HG03280 (cell line): ENCODE results near the gene EPHA2.

ENCODE experiments used
- ATAC-seq: cut with Tn5 transposase; IDR thresholded peaks from one replicate; pipeline ENCODE4 v1.9.1; 2021; ENCODE audit warnings: mild to moderate bottlenecking, moderate library complexity; ENCODE audit not compliant: unreplicated experiment

Gene EPHA2

GRCh38 chr1:16139473-16139962 lies 16.4 kb downstream of the EPHA2 start:
- ATAC-seq: no peak

- ATAC-seq: no peak
Observed at GRCh38 chr1:16138772-16139221, 17.1 kb downstream of the EPHA2 start.

DNA sequence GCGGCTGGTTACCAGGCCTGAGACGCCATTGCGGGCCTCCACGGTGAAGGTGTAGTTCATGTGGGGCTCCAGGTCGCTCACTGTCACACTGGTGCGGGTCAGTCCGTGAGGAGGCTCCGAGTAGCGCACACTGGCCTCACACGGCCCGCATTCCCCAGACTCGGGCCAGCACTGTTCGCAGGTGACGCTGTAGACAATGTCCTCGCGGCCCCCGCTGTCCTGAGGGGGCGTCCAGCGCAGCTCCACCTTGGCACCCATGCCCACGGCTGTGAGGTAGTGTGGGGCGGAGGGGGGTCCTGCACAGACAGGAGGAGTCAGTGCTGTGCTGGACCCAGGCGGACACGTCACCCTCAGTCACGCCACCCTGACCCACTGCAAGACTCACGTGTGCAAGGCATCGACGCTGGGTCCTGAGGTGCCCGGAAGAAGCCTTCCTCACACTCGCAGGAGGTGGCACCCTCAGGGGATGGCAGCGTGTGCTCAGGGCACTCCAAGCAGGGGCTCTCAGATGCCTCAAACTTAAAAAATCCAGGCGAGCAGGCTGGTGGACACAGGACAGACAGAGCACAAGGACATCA lies 17.9 kb downstream of the EPHA2 start:
- no peak for ATAC-seq

DNA sequence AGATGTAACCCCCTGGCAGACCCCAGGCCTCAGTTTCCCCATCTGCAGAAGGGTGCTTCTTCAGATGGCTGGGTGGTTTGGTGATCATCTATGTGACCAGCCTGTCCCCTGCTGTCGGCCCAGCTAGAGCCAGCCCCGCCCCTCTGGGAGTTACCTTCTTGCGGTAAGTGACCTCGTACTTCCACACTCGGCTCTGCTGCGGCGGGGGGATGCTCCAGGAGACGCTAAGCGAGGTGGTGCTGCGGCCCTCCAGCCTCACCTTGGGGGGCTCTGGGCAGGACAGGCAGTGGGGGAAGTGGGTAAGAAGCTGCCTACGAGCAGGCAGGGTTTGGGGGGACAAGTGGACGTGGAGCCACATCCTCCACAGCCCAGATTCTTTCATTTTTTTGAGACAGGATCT lies 20.4 kb downstream of the EPHA2 start:
- ATAC-seq: no peak

DNA sequence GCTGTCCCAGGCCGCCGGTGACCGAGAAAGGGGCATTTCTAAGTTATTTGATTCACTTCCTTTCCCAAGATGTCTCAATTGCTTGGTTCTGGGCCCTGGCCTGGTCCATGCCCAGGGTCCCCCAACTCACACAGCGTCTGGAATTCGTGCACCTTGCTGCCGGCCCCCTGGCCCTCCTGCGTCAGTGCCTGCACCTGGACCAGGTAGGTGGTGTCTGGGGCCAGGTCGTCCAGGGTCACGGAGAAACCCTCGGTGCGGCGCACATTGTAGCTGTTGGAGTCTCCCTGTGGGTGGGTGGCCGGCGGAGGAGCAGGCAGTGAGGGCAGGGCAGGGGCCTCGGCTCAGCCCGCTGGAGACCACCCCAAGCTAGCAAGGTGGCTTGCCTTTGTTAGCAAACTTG lies 21.0 kb downstream of the EPHA2 start:
- ATAC-seq: no peak

- ATAC-seq: no peak
Observed at GRCh38 chr1:16134066-16134801, 21.6 kb downstream of the EPHA2 start.

DNA sequence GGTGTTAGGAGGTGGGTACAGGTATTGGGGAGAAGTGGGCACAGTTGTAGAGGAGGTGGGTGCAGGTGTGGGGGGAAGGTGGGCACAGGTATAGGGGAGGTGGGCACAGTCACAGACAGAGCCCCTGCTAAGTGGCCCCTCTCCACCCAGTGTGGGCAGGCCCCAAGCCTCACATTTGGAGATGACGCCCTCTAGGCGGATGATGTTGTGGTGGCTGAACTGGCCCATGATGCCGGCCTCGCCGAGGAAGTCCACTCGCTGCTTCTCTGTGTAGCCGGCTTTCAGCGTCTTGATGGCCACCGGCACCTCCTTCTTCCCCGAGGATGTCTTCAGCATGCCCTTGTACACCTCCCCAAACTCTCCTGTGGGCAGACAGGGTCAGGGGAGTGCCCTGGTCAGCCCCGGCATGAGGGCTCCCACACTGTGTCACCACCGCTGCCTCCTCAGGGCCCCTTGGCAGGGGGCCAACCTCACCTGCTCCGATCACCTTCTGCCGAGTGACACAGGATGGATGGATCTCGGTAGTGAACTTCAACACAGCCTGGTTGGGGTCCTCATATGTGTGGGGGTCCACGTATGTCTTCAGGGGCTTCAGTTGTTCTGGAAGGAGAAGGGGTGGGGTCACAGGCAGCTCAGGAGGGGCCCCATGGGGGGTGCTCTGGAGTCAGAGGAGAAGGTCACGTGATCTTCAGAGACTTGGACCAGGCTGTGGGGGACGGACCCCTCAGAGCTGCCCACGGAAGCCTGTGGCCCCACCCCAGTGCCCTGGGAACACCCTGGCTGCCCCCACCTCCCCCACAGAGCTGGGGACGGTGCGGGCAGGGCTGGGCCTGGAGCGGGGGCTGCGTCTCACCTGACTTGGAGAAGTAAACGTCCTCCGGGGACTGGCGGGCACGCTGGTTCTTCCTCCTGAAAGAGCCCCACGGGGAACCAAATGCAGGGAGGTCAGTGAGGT lies 22.6 kb downstream of the EPHA2 start:
- no peak for ATAC-seq

GRCh38 chr1:16132325-16132785 lies 23.5 kb downstream of the EPHA2 start:
- no peak for ATAC-seq

DNA sequence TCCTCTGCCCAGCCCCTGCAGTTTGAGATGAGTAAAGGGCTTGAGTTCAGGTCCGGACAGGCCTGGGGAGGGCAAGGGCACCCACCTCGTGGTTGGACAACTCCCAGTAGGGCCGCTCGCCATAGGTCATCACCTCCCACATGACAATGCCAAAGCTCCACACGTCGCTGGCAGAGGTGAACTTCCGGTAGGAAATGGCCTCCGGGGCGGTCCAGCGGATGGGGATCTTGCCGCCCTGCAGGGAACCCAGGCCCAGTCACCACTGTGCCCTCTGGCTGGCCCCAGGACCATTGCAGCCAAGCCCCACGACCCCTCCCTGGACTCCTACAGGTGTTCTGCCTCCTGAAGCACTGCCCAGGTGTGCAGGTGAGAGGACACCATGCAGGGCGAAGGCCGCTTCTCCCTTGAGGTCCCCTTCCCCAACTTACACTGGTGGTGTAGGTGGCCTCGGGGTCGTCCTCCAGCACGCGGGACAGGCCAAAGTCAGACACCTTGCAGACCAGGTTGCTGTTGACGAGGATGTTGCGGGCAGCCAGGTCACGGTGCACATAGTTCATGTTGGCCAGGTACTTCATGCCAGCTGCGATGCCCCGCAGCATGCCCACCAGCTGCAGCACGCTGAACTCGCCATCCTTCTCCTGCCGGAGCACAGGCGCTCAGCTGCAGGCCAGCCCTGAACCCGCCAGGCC lies 24.1 kb downstream of the EPHA2 start:
- no peak for ATAC-seq

GRCh38 chr1:16130827-16131226 lies 25.0 kb downstream of the EPHA2 start:
- no peak for ATAC-seq

DNA sequence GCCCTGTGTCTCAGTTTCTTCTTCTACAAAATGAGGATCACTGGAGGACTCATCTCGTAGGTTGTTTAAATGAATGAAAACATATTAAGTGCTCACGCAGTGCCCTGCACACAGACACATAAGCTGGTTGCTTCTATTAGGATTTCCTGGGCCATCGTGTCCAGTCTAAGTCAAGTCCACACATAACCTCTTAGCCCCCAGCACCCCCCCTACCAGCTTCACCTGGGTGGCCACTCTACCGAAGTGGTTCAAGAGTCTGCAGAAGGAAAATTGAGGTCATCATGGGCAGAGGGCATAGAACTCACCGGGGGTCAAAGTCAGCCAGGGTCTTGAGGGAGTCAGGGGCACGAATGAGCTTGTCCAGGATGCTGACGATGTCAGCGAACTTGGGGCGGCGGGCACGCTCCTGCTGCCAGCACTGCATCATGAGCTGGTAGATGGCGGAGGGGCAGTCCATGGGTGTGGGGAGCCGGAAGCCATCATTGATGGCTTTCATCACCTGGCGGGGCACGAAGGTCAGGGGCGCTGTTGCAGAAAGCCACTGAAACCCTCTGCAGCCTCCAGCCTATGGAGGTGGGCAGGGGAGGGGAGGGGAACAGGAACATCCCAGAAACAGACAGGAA lies 25.8 kb downstream of the EPHA2 start:
- ATAC-seq: no peak

- no peak for ATAC-seq
Observed at GRCh38 chr1:16129316-16129715, 26.6 kb downstream of the EPHA2 start.

- ATAC-seq: no peak
Observed at GRCh38 chr1:16128338-16128741, 27.5 kb downstream of the EPHA2 start.

- ATAC-seq: no peak
Observed at GRCh38 chr1:16127676-16128337, 28.1 kb downstream of the EPHA2 start.

GRCh38 chr1:16126743-16127515 lies 28.9 kb downstream of the EPHA2 start:
- ATAC-seq: no peak

- ATAC-seq: no peak
Observed at GRCh38 chr1:16126160-16126559, 29.7 kb downstream of the EPHA2 start.

GRCh38 chr1:16125483-16125882 lies 30.4 kb downstream of the EPHA2 start:
- ATAC-seq: no peak

GRCh38 chr1:16125088-16125470 lies 30.8 kb downstream of the EPHA2 start:
- no peak for ATAC-seq
